Raji (cell line): Measurements from ENCODE around the gene KRTAP10-7.
"Not testable (repeated sequence)": the region's sequence is repeated elsewhere in the genome, so short reads cannot be mapped to it uniquely, and the experiment has no call there.

ENCODE experiments used
- POLR2A ChIP-seq: IDR thresholded peaks from 2 replicates; pipeline ENCODE4 v1.6.1; 2011; ENCODE audit warnings: low read depth, low read length, control low read depth; ENCODE audit not compliant: insufficient read depth

Gene KRTAP10-7

GRCh38 chr21:44636209-44637017, 36.0 kb downstream of the KRTAP10-7 start:
- no peak for TF ChIP-seq POLR2A

- no peak for TF ChIP-seq POLR2A
Observed at GRCh38 chr21:44637018-44637850, 36.8 kb downstream of the KRTAP10-7 start, which contains the start of gene KRTAP10-10. KRTAP10-10 (plus strand) TSS chr21:44637356; CDS start chr21:44637418, 62 bp downstream.

GRCh38 chr21:44639331-44639655, 38.9 kb downstream of the KRTAP10-7 start:
- no peak for TF ChIP-seq POLR2A

GRCh38 chr21:44640761-44641160, 40.4 kb downstream of the KRTAP10-7 start:
- TF ChIP-seq POLR2A, result no peak

- TF ChIP-seq POLR2A, result no peak
Observed at GRCh38 chr21:44643741-44644310, 43.4 kb downstream of the KRTAP10-7 start.

- no peak for TF ChIP-seq POLR2A
Observed at GRCh38 chr21:44644878-44645277, 44.5 kb downstream of the KRTAP10-7 start.

GRCh38 chr21:44646366-44647221, 46.2 kb downstream of the KRTAP10-7 start, which contains the start of gene KRTAP10-11:
KRTAP10-11 (plus strand) TSS chr21:44646414; CDS start chr21:44646459, 45 bp downstream.
- not testable (repeated sequence) for TF ChIP-seq POLR2A

- TF ChIP-seq POLR2A, result no peak
Observed at GRCh38 chr21:44647222-44647552, 46.8 kb downstream of the KRTAP10-7 start.

- TF ChIP-seq POLR2A, result no peak
Observed at GRCh38 chr21:44648557-44649311, 48.3 kb downstream of the KRTAP10-7 start.

- TF ChIP-seq POLR2A, result no peak
Observed at GRCh38 chr21:44649521-44650100, 49.2 kb downstream of the KRTAP10-7 start.

- TF ChIP-seq POLR2A, result no peak
Observed at GRCh38 chr21:44650265-44650972, 50.0 kb downstream of the KRTAP10-7 start.

GRCh38 chr21:44650973-44651675, 50.7 kb downstream of the KRTAP10-7 start:
- TF ChIP-seq POLR2A, result no peak
